Esophagus muscularis mucosa (tissue), 3 donors: Measurements from ENCODE around the gene STRADB.

Source experiments
- CTCF ChIP-seq, 3 experiments: fragments of 200-600 bp in 2 of 3; fragments of 450-650 bp in 1 of 3; sonication (generic) in 2 of 3; IDR thresholded peaks; one replicate each; pipeline ENCODE4 v1.5.1; 2017 to 2019; ENCODE audit warnings: antibody characterized with exemption in 3 of 3, mild to moderate bottlenecking in 2 of 3, moderate library complexity in 1 of 3
- POLR2A ChIP-seq: fragments of 450-650 bp; IDR thresholded peaks from one replicate; pipeline ENCODE4 v1.6.1; 2017; ENCODE audit warnings: antibody characterized with exemption, moderate library complexity, mild to moderate bottlenecking, low read depth

- no peak for TF ChIP-seq CTCF (IDR thresholded peaks at IDR 0.05)
- TF ChIP-seq POLR2A = no peak
Measured at GRCh38 chr2:201484805-201485204, 33.3 kb downstream of the STRADB start.
